ENCODE measurements around the gene DUOXA1. TPM values are rescaled to one million over a fixed set of nuclear protein-coding genes. Genes with fewer than 3 reads are reported as not detected.

DUOXA1 gene
- total and polyA plus RNA-seq, 9 of the 15 experiments (the other 6 are each of a cell fraction or from before 2014, with no cell fraction given): 0.17 to 0.74 (median 0.24) TPM; not detected in 6

GRCh38 chr15:45132844-45133560, 3.3 kb upstream of the DUOXA1 start:
- in situ Hi-C loops (cut with MboI): no loop called here
- Histone ChIP-seq H2AFZ (ENCODE audit: low read depth, low read length) (no peak overlapping the region), H3K4me2 (ENCODE audit: insufficient read depth, low read length) (no peak overlapping the region), H3K27me3 (ENCODE audit: control insufficient read depth in 2 of 2, insufficient read depth in 2 of 2, low read length in 2 of 2) (peaks cover 28 to 46% of the 10 kb centered on the region in 2 experiments), H3K27ac (ENCODE audit: extremely low read depth, low read depth, low read length) (no peak overlapping the region), H3K4me1 (replicated peaks in 1 of 2; ENCODE audit: control insufficient read depth in 2 of 2, insufficient read depth in 2 of 2, low read length in 2 of 2) (peaks cover 0 to 14% of the 10 kb centered on the region in 2 experiments; a peak in 2 of 5 replicates), H3K9me3 (replicated peaks; ENCODE audit: control insufficient read depth, insufficient read depth, low read depth, low read length) (no peaks in the 10 kb centered on the region), H3K9me1 (ENCODE audit: control insufficient read depth, insufficient read depth, low read length) (no peaks in the 10 kb centered on the region), H3K9ac (ENCODE audit: insufficient read depth in 1 of 2, low read depth in 2 of 2, low read length in 2 of 2) (no peak overlapping the region), H3K4me3 (no peak overlapping the region), H4K20me1 (replicated peaks; ENCODE audit: control insufficient read depth, insufficient read depth, low read length) (no peaks in the 10 kb centered on the region), H3K79me2 (ENCODE audit: control insufficient read depth, insufficient read depth, low read length) (no peaks in the 10 kb centered on the region), H3K36me3 (ENCODE audit: control insufficient read depth, insufficient read depth, low read length) (no peaks in the 10 kb centered on the region)
- DNase-seq (ENCODE audit: extremely low read depth in 1 of 4, low spot score in 3 of 4) (no peak), ATAC-seq (no peak), FAIRE-seq (no peak)
- intact Hi-C loops (cut with micrococcal nuclease): no loop called here
- no TSS peak for BruUV-seq (replicated peaks)
- no peak for TF ChIP-seq BRD9 (IDR thresholded peaks at IDR 0.05; ENCODE audit: low read depth, partially characterized antibody)
- TF ChIP-seq ETS1 (conservative IDR thresholded peaks at IDR 0.05; ENCODE audit: control insufficient read depth, low read depth, low read length): no peak
- TF ChIP-seq E2F4 (CRISPR knock-in tag; IDR thresholded peaks at IDR 0.05; ENCODE audit: low read depth): no peak
- no peak for TF ChIP-seq ZNF140 (CRISPR knock-in tag; IDR thresholded peaks at IDR 0.05)
- TF ChIP-seq DIDO1 (tag; IDR thresholded peaks at IDR 0.05; ENCODE audit: low read depth): no peak
- ChIA-PET POLR2A (interaction anchor here (0.6 kb wide), 1 partner anchor 109 kb away, joined by 3 read pairs; no protein-coding TSS in a partner anchor), CTCF (ENCODE audit: low intra/inter-chr PET ratio) (no interaction called here)
- 5% methylated on average over 3 of the region's 3 CpGs for WGBS (ENCODE audit: insufficient coverage, low coverage, missing lambda C conversion rate)
